ENCODE data around the gene PRKD1. TPM values are rescaled to one million over a fixed set of nuclear protein-coding genes. Genes with fewer than 3 reads are reported as not detected.

The PRKD1 gene
- total and polyA plus RNA-seq, 2 donors (not counting 1 experiment from before 2014, with no cell fraction given): 0.03 to 4.3 TPM

- Histone ChIP-seq H3K4me1 (ENCODE audit: control insufficient read depth in 2 of 2, insufficient read depth in 2 of 2, low read length in 2 of 2) (no peaks in the 10 kb centered on the region), H3K9me3 (ENCODE audit: control extremely low read depth in 1 of 3, control insufficient read depth in 2 of 3, insufficient read depth in 1 of 3, low read length in 2 of 3) (peaks cover 0 to 12% (median 2%) of the 10 kb centered on the region in 3 donors), H3K27me3 (replicated peaks in 1 of 4; ENCODE audit: control extremely low read depth in 1 of 4, control insufficient read depth in 3 of 4, insufficient read depth in 4 of 4, low read length in 3 of 4) (no peaks in the 10 kb centered on the region), H2AFZ (ENCODE audit: insufficient read depth, low read depth, low read length, poor library complexity, severe bottlenecking) (no peak overlapping the region), H3K4me3 (ENCODE audit: control extremely low read depth in 1 of 5, extremely low read depth in 1 of 5, insufficient read depth in 1 of 5, low read depth in 2 of 5, low read length in 4 of 5) (no peak overlapping the region), H3K27ac (ENCODE audit: low read length in 2 of 2) (no peak overlapping the region), H4K20me1 (ENCODE audit: control insufficient read depth, insufficient read depth, low read length, poor library complexity, severe bottlenecking) (no peaks in the 10 kb centered on the region), H3K79me2 (ENCODE audit: control insufficient read depth, insufficient read depth, low read length) (no peaks in the 10 kb centered on the region), H3K9ac (ENCODE audit: low read length) (no peak overlapping the region), H3K36me3 (replicated peaks in 1 of 2; ENCODE audit: control extremely low read depth in 1 of 2, control insufficient read depth in 1 of 2, extremely low read depth in 1 of 2, insufficient read depth in 2 of 2, low read length in 1 of 2) (no peaks in the 10 kb centered on the region), H3K4me2 (replicated peaks; ENCODE audit: low read depth, low read length, poor library complexity, severe bottlenecking) (no peak overlapping the region)
- intact Hi-C loops (cut with micrococcal nuclease): no loop called here
- ChIA-PET POLR2A (no interaction called here), CTCF (no interaction called here)
- no peak for ATAC-seq (ENCODE audit: low read depth)
- no peak for DNase-seq
- no peak for TF ChIP-seq EZH2 (IDR thresholded peaks at IDR 0.05; ENCODE audit: borderline replicate concordance, insufficient read depth, low read depth, low read length, poor library complexity, severe bottlenecking)
- no peak for TF ChIP-seq CTCF (IDR thresholded peaks at IDR 0.05)
- no peak overlapping the region for H3K4me3 Mint-ChIP-seq
- peaks cover 5% of the 10 kb centered on the region for H3K9me3 Mint-ChIP-seq (ENCODE audit: insufficient read depth)
- WGBS (ENCODE audit: insufficient coverage): 80% methylated on average over 1 of the region's 4 CpGs
- no peak overlapping the region for H3K27ac Mint-ChIP-seq
- no peaks in the 10 kb centered on the region for H3K27me3 Mint-ChIP-seq
- H3K4me1 Mint-ChIP-seq: no peaks in the 10 kb centered on the region
Measured at GRCh38 chr14:29773990-29774389, 153.7 kb downstream of the PRKD1 start.

GRCh38 chr14:29763342-29763858 lies 164.2 kb downstream of the PRKD1 start:
- ATAC-seq (ENCODE audit: low read depth): no peak
- no peaks in the 10 kb centered on the region for H3K79me2 ChIP-seq (ENCODE audit: control insufficient read depth, insufficient read depth, low read length)

More at GRCh38 chr14:29763342-29763858, 164.2 kb downstream of the PRKD1 start:
- no peaks in the 10 kb centered on the region for H4K20me1 ChIP-seq (ENCODE audit: control insufficient read depth, insufficient read depth, low read length, poor library complexity, severe bottlenecking)
- H3K27me3 Mint-ChIP-seq: no peaks in the 10 kb centered on the region
- H3K4me3 Mint-ChIP-seq: no peak overlapping the region
- H3K4me3 ChIP-seq (ENCODE audit: control extremely low read depth in 1 of 5, extremely low read depth in 1 of 5, insufficient read depth in 1 of 5, low read depth in 2 of 5, low read length in 4 of 5): no peak overlapping the region
- intact Hi-C loops (cut with micrococcal nuclease): no loop called here
- no peaks in the 10 kb centered on the region for H3K27me3 ChIP-seq (replicated peaks in 1 of 4; ENCODE audit: control extremely low read depth in 1 of 4, control insufficient read depth in 3 of 4, insufficient read depth in 4 of 4, low read length in 3 of 4)
- H3K9ac ChIP-seq (ENCODE audit: low read length): no peak overlapping the region
- no peak overlapping the region for H3K27ac ChIP-seq (ENCODE audit: low read length in 2 of 2)
- no peak overlapping the region for H3K4me2 ChIP-seq (replicated peaks; ENCODE audit: low read depth, low read length, poor library complexity, severe bottlenecking)
- ChIA-PET CTCF (no interaction called here), POLR2A (no interaction called here)
- no peaks in the 10 kb centered on the region for H3K9me3 ChIP-seq (ENCODE audit: control extremely low read depth in 1 of 3, control insufficient read depth in 2 of 3, insufficient read depth in 1 of 3, low read length in 2 of 3)
- peaks cover 9% of the 10 kb centered on the region for H3K4me1 Mint-ChIP-seq
- no CpG with 5 or more reads among the region's 2 CpGs for WGBS (ENCODE audit: insufficient coverage)
- no peaks in the 10 kb centered on the region for H3K4me1 ChIP-seq (ENCODE audit: control insufficient read depth in 2 of 2, insufficient read depth in 2 of 2, low read length in 2 of 2)
- DNase-seq: no peak
- H3K36me3 ChIP-seq (replicated peaks in 1 of 2; ENCODE audit: control extremely low read depth in 1 of 2, control insufficient read depth in 1 of 2, extremely low read depth in 1 of 2, insufficient read depth in 2 of 2, low read length in 1 of 2): no peaks in the 10 kb centered on the region
- H2AFZ ChIP-seq (ENCODE audit: insufficient read depth, low read depth, low read length, poor library complexity, severe bottlenecking): no peak overlapping the region
- H3K9me3 Mint-ChIP-seq (ENCODE audit: insufficient read depth): peaks cover 2% of the 10 kb centered on the region
- H3K27ac Mint-ChIP-seq: no peak overlapping the region
- no peak for TF ChIP-seq CTCF (IDR thresholded peaks at IDR 0.05)
- TF ChIP-seq EZH2 (IDR thresholded peaks at IDR 0.05; ENCODE audit: borderline replicate concordance, insufficient read depth, low read depth, low read length, poor library complexity, severe bottlenecking): no peak
